SK-N-SH (cell line): Measurements from ENCODE around the gene HEPACAM. TPM values are rescaled to one million over a fixed set of nuclear protein-coding genes. Genes with fewer than 3 reads are reported as not detected.

Experiments
- CTCF ChIA-PET: fragments of 300-600, 350-600 bp; formaldehyde crosslinking; extraction: SDS; loops from one replicate; lab custom pipeline; 2021; lab: Yijun Ruan, JAX
- POLR2A ChIA-PET: fragments of 350-600 bp; sonication (Branson Sonifier 250); formaldehyde crosslinking; extraction: SDS; loops from one replicate; lab custom pipeline; 2020; ENCODE audit warnings: antibody characterized with exemption, inconsistent platforms; lab: Yijun Ruan, JAX
- DNase-seq: peaks from one replicate; pipeline ENCODE4 v3.0.0; 2012
- H2AFZ ChIP-seq: fragments of 200-600 bp; sonication (generic); 2 replicates; pipeline ENCODE4 v1.8.1; 2016; ENCODE audit warnings: antibody characterized with exemption, mild to moderate bottlenecking, low read depth
- H3F3A ChIP-seq: fragments of 200-600 bp; sonication (generic); replicated peaks from 2 replicates; pipeline ENCODE3; 2016; ENCODE audit warnings: antibody characterized with exemption, mild to moderate bottlenecking; ENCODE audit not compliant: insufficient read depth
- H3K27ac ChIP-seq, 2 experiments: fragments of 200-500 bp in 1 of 2; fragments of 200-600 bp in 1 of 2; sonication (Bioruptor generic) in 1 of 2; sonication (generic), shearing (Covaris generic) in 1 of 2; 2 replicates each; pipeline versions ENCODE4 v1.5.1 to v1.6.1; 2014 to 2016; ENCODE audit warnings: low read depth in 2 of 2, inconsistent platforms in 1 of 2, low read length in 1 of 2, mild to moderate bottlenecking in 1 of 2, mixed read lengths in 1 of 2
- H3K27me3 ChIP-seq: fragments of 200-600 bp; sonication (generic), shearing (Covaris generic); 2 replicates; pipeline ENCODE4 v1.6.1; 2016; ENCODE audit warnings: mixed run types; ENCODE audit not compliant: insufficient read depth
- H3K36me3 ChIP-seq, 2 experiments: fragments of 200-500 bp in 1 of 2; fragments of 200-600 bp in 1 of 2; sonication (Bioruptor generic) in 1 of 2; sonication (generic) in 1 of 2; replicated peaks in 1 of 2; 2 replicates each; pipeline versions ENCODE3 to v1.5.1; 2014 to 2016; ENCODE audit warnings: low read length in 1 of 2, mild to moderate bottlenecking in 1 of 2; ENCODE audit not compliant: insufficient read depth in 2 of 2, control insufficient read depth in 1 of 2
- H3K4me1 ChIP-seq, 2 experiments: fragments of 200-500 bp in 1 of 2; fragments of 200-600 bp in 1 of 2; sonication (Bioruptor generic) in 1 of 2; sonication (generic), shearing (Covaris generic) in 1 of 2; 2 replicates each; pipeline versions ENCODE4 v1.5.1 to v1.6.1; 2014 to 2016; ENCODE audit warnings: low read depth in 1 of 2, low read length in 1 of 2, mixed run types in 1 of 2; ENCODE audit not compliant: insufficient read depth in 2 of 2, control insufficient read depth in 1 of 2
- H3K4me2 ChIP-seq: fragments of 200-600 bp; sonication (generic), shearing (Covaris generic); 2 replicates; pipeline ENCODE4 v1.6.1; 2017; ENCODE audit warnings: mixed run types
- H3K4me3 ChIP-seq, 2 experiments: fragments of 200-500 bp in 1 of 2; fragments of 200-600 bp in 1 of 2; sonication (Bioruptor generic) in 1 of 2; sonication (generic), shearing (Covaris generic) in 1 of 2; 2 replicates each; pipeline versions ENCODE4 v1.5.1 to v1.8.1; 2014 to 2016; ENCODE audit warnings: low read depth in 2 of 2, inconsistent platforms in 1 of 2, low read length in 1 of 2, mild to moderate bottlenecking in 1 of 2, mixed read lengths in 1 of 2, moderate library complexity in 1 of 2
- H3K79me2 ChIP-seq: fragments of 200-600 bp; sonication (generic); 2 replicates; pipeline ENCODE4 v1.8.1; 2017; ENCODE audit warnings: mild to moderate bottlenecking; ENCODE audit not compliant: insufficient read depth
- H3K9ac ChIP-seq: fragments of 200-600 bp; sonication (generic); 2 replicates; pipeline ENCODE4 v1.6.1; 2017; ENCODE audit warnings: mixed run types
- H3K9me2 ChIP-seq: fragments of 200-600 bp; sonication (generic); 2 replicates; pipeline ENCODE4 v1.6.1; 2017; ENCODE audit warnings: mixed run types
- H3K9me3 ChIP-seq: fragments of 200-600 bp; sonication (generic); 2 replicates; pipeline ENCODE4 v1.6.1; 2017; ENCODE audit warnings: mixed run types, mild to moderate bottlenecking, moderate library complexity
- H4K20me1 ChIP-seq: fragments of 200-600 bp; sonication (generic); 2 replicates; pipeline ENCODE4 v1.6.1; 2017; ENCODE audit warnings: mild to moderate bottlenecking, mixed run types; ENCODE audit not compliant: insufficient read depth
- CHD2 ChIP-seq: fragments of 150-350 bp; IDR thresholded peaks from 2 replicates; pipeline ENCODE4 v1.6.1; 2018; ENCODE audit warnings: low read length; ENCODE audit not compliant: partially characterized antibody
- CTCF ChIP-seq: fragments of 200-600 bp; sonication (generic); IDR thresholded peaks from 2 replicates; pipeline ENCODE4 v1.6.1; 2017; ENCODE audit warnings: antibody characterized with exemption, mild to moderate bottlenecking, moderate library complexity
- ELF1 ChIP-seq: IDR thresholded peaks from 2 replicates; pipeline ENCODE4 v1.4.0; 2012
- EZH2phosphoT487 ChIP-seq: fragments of 200-600 bp; sonication (generic); IDR thresholded peaks from 2 replicates; pipeline ENCODE4 v1.6.1; 2017; ENCODE audit warnings: low read depth, mixed run types, mild to moderate bottlenecking, antibody characterized with exemption, moderate library complexity, borderline replicate concordance
- FOXM1 ChIP-seq: IDR thresholded peaks from 2 replicates; pipeline ENCODE4 v1.4.0; 2012; ENCODE audit warnings: low read depth, mild to moderate bottlenecking
- GABPA ChIP-seq: IDR thresholded peaks from 2 replicates; pipeline ENCODE4 v1.4.0; 2012; ENCODE audit warnings: low read depth, mild to moderate bottlenecking
- JUND ChIP-seq: IDR thresholded peaks from 2 replicates; pipeline ENCODE4 v1.4.0; 2012
- MEF2A ChIP-seq: IDR thresholded peaks from 2 replicates; pipeline ENCODE4 v1.4.0; 2012; ENCODE audit warnings: low read depth, borderline replicate concordance
- NRF1 ChIP-seq: IDR thresholded peaks from 2 replicates; pipeline ENCODE4 v1.6.1; 2012; ENCODE audit warnings: low read depth, mild to moderate bottlenecking, low read length
- PBX3 ChIP-seq: IDR thresholded peaks from 2 replicates; pipeline ENCODE4; 2012
- RFX5 ChIP-seq: IDR thresholded peaks from 2 replicates; pipeline ENCODE4 v1.6.1; 2012; ENCODE audit warnings: mild to moderate bottlenecking, improper control_type of control experiment, low read length
- RXRA ChIP-seq: IDR thresholded peaks from 2 replicates; pipeline ENCODE4 v1.4.0; 2012; ENCODE audit warnings: low read depth, mild to moderate bottlenecking, borderline replicate concordance
- SIN3A ChIP-seq: IDR thresholded peaks from 2 replicates; pipeline ENCODE4 v1.6.1; 2012; ENCODE audit warnings: low read depth, mild to moderate bottlenecking, low read length, moderate library complexity, borderline replicate concordance
- SMC3 ChIP-seq: IDR thresholded peaks from 2 replicates; pipeline ENCODE4 v1.6.1; 2012; ENCODE audit warnings: low read depth, low read length, improper control_type of control experiment
- TCF12 ChIP-seq: IDR thresholded peaks from 2 replicates; pipeline ENCODE4 v1.4.0; 2012
- USF2 ChIP-seq: fragments of 150-350 bp; IDR thresholded peaks from 2 replicates; pipeline ENCODE4 v1.6.1; 2017; ENCODE audit warnings: antibody characterized with exemption, low read length, low read depth, borderline replicate concordance
- YY1 ChIP-seq: IDR thresholded peaks from 2 replicates; pipeline ENCODE4 v1.4.0; 2012; ENCODE audit warnings: low read depth, mild to moderate bottlenecking
- WGBS: methylation state at CpG from one replicate; pipeline ENCODE4 v1.1.6; 2017; ENCODE audit warnings: low lambda C conversion rate; 5-methylcytosine and 5-hydroxymethylcytosine counted together
- polyA plus RNA-seq, 3 experiments: library from polyadenylated mRNA; depleted of rRNA; stranded (reverse); fragments of >200 nt; gene quantifications; 2 replicates each; pipeline ENCODE4 v1.2.3, GENCODE V29; 2012

Gene HEPACAM
- polyA plus RNA-seq, 1 of the 3 experiments (the other 2 are of a cell fraction), result not detected

- H3K9me3 ChIP-seq, result 0 out of 2 replicates have a peak, but pooled peaks cover 1% of the 10 kb centered on the region
- TF ChIP-seq NRF1 (no peak), SIN3A (no peak), SMC3 (no peak), TCF12 (no peak), USF2 (no peak), RFX5 (no peak), ELF1 (no peak), FOXM1 (no peak), YY1 (no peak), RXRA (no peak)
- TF ChIP-seq, all 33 proteins: peak for 0
- H3K4me2 ChIP-seq, result no peak overlapping the region
- H4K20me1 ChIP-seq, result no peaks in the 10 kb centered on the region
- no peak overlapping the region for H3K9ac ChIP-seq
- WGBS, result 81% methylated on average over 2 of the region's 2 CpGs
- no peaks in the 10 kb centered on the region for H3K79me2 ChIP-seq
- H3K27me3 ChIP-seq, result no peaks in the 10 kb centered on the region
- H3K4me3 ChIP-seq, result no peak overlapping the region
- H3K4me1 ChIP-seq, result no peaks in the 10 kb centered on the region
- CTCF ChIA-PET, result interaction anchor here (2.0 kb wide), 1 partner anchor 369 kb away, joined by 5 read pairs; no protein-coding TSS in a partner anchor
- H2AFZ ChIP-seq, result no peak overlapping the region
- no peaks in the 10 kb centered on the region for H3K36me3 ChIP-seq
- POLR2A ChIA-PET, result no interaction called here
- peaks cover 7% of the 10 kb centered on the region for H3F3A ChIP-seq
- DNase-seq, result no peak
- H3K27ac ChIP-seq, result no peak overlapping the region
- no peaks in the 10 kb centered on the region for H3K9me2 ChIP-seq
These were observed 41.2 kb upstream of the HEPACAM start for GRCh38 chr11:124977006-124977405.

GRCh38 chr11:124976531-124976930 is 40.7 kb upstream of the HEPACAM start:
- no peak overlapping the region for H3K27ac ChIP-seq
- H3K36me3 ChIP-seq, result no peaks in the 10 kb centered on the region
- CTCF ChIA-PET, result no interaction called here
- 85% methylated on average over 3 of the region's 3 CpGs for WGBS
- H3K27me3 ChIP-seq, result no peaks in the 10 kb centered on the region
- H3F3A ChIP-seq, result peaks cover 7% of the 10 kb centered on the region
- no peak for DNase-seq
- H4K20me1 ChIP-seq, result no peaks in the 10 kb centered on the region
- no peak overlapping the region for H3K4me2 ChIP-seq
- no peak overlapping the region for H3K9ac ChIP-seq
- H2AFZ ChIP-seq, result no peak overlapping the region
- H3K9me2 ChIP-seq, result no peaks in the 10 kb centered on the region
- no peaks in the 10 kb centered on the region for H3K9me3 ChIP-seq
- TF ChIP-seq JUND, result no peak
- no peak for TF ChIP-seq EZH2phosphoT487
- TF ChIP-seq PBX3, result no peak
- TF ChIP-seq CTCF, result no peak
- TF ChIP-seq RXRA, result no peak
- TF ChIP-seq CHD2, result no peak
- no peak for TF ChIP-seq FOXM1
- no peak for TF ChIP-seq SIN3A
- no peak for TF ChIP-seq GABPA
- no peak for TF ChIP-seq MEF2A
- H3K79me2 ChIP-seq, result no peaks in the 10 kb centered on the region
- H3K4me3 ChIP-seq, result no peak overlapping the region
- H3K4me1 ChIP-seq, result no peaks in the 10 kb centered on the region
- POLR2A ChIA-PET, result no interaction called here
